Keratinocyte (primary cell): Measurements from ENCODE around the gene NYAP2. TPM values are rescaled to one million over a fixed set of nuclear protein-coding genes. Genes with fewer than 3 reads are reported as not detected.

Source experiments
- DNase-seq: peaks from one replicate; pipeline ENCODE4 v3.0.0-alpha.2; 2011; ENCODE audit warnings: low read depth, missing footprints, low spot score
- FAIRE-seq: peaks from 2 replicates; lab custom pipeline; 2011; peaks lifted over from hg19 to GRCh38; lab: Jason Lieb, UNC
- H2AFZ ChIP-seq: 2 replicates; pipeline ENCODE4 v1.6.0; 2012; ENCODE audit warnings: low read length, control low read depth, inconsistent platforms; ENCODE audit not compliant: control insufficient read depth
- H3K27ac ChIP-seq: 2 replicates; pipeline ENCODE4 v1.5.1; 2011; ENCODE audit warnings: low read length; ENCODE audit not compliant: control insufficient read depth, insufficient read depth
- H3K27me3 ChIP-seq: 3 replicates; pipeline ENCODE4 v1.6.0; 2011; ENCODE audit warnings: low read length; ENCODE audit not compliant: control insufficient read depth, insufficient read depth; ENCODE audit errors: extremely low read depth
- H3K36me3 ChIP-seq, 2 experiments: 2 replicates in 1 of 2; 3 replicates in 1 of 2; pipeline ENCODE4 v1.5.1; 2011; ENCODE audit warnings: low read length in 2 of 2, mild to moderate bottlenecking in 1 of 2; ENCODE audit not compliant: control insufficient read depth in 2 of 2, insufficient read depth in 2 of 2; ENCODE audit errors: extremely low read depth in 1 of 2
- H3K4me1 ChIP-seq: 3 replicates; pipeline ENCODE4 v1.5.1; 2011; ENCODE audit warnings: low read length; ENCODE audit not compliant: control insufficient read depth, insufficient read depth; ENCODE audit errors: extremely low read depth
- H3K4me2 ChIP-seq: 3 replicates; pipeline ENCODE4 v1.6.0; 2011; ENCODE audit warnings: low read depth, low read length; ENCODE audit not compliant: control insufficient read depth, insufficient read depth; ENCODE audit errors: extremely low read depth
- H3K4me3 ChIP-seq, 3 experiments: fragments of 200-600 bp in 1 of 3; sonication (generic) in 1 of 3; 2 replicates in 2 of 3; 3 replicates in 1 of 3; pipeline ENCODE4 v1.5.1; 2011 to 2016; ENCODE audit warnings: low read length in 3 of 3, mild to moderate bottlenecking in 3 of 3, control low read depth in 2 of 3, inconsistent platforms in 1 of 3, low read depth in 1 of 3, mixed read lengths in 1 of 3, mixed run types in 1 of 3, moderate library complexity in 1 of 3; ENCODE audit not compliant: control insufficient read depth in 2 of 3, insufficient read depth in 2 of 3; ENCODE audit errors: extremely low read depth in 1 of 3
- H3K79me2 ChIP-seq: 2 replicates; pipeline ENCODE4 v1.6.0; 2012; ENCODE audit warnings: low read length; ENCODE audit not compliant: control insufficient read depth, insufficient read depth
- H3K9ac ChIP-seq: 3 replicates; pipeline ENCODE4 v1.6.0; 2011; ENCODE audit warnings: low read length; ENCODE audit not compliant: control insufficient read depth, insufficient read depth; ENCODE audit errors: extremely low read depth
- H3K9me1 ChIP-seq: 3 replicates; pipeline ENCODE4 v1.6.0; 2011; ENCODE audit warnings: low read length; ENCODE audit not compliant: control insufficient read depth, insufficient read depth; ENCODE audit errors: extremely low read depth
- H3K9me3 ChIP-seq: 2 replicates; pipeline ENCODE4 v1.5.1; 2012; ENCODE audit warnings: low read depth, low read length; ENCODE audit not compliant: control insufficient read depth
- H4K20me1 ChIP-seq: 3 replicates; pipeline ENCODE4 v1.6.0; 2011; ENCODE audit warnings: low read length; ENCODE audit not compliant: control insufficient read depth, insufficient read depth; ENCODE audit errors: extremely low read depth
- CTCF ChIP-seq, 3 experiments: IDR thresholded peaks in 1 of 3; conservative IDR thresholded peaks in 1 of 3; optimal IDR thresholded peaks in 1 of 3; 2 replicates in 2 of 3; 3 replicates in 1 of 3; pipeline versions ENCODE3 to v1.5.1; 2011; ENCODE audit warnings: low read length in 3 of 3, mild to moderate bottlenecking in 3 of 3, moderate library complexity in 2 of 3, control low read depth in 1 of 3, inconsistent platforms in 1 of 3; ENCODE audit not compliant: insufficient read depth in 2 of 3; ENCODE audit errors: extremely low read depth in 1 of 3
- EZH2 ChIP-seq: IDR thresholded peaks from one replicate; pipeline ENCODE4 v1.6.1; 2012; ENCODE audit warnings: inconsistent platforms, mild to moderate bottlenecking, low read length, moderate library complexity
- dilution Hi-C: fragments of 300-500 bp; cut with MboI; formaldehyde crosslinking; loops from one replicate; pipeline ENCODE4 v1.7.0; 2020; ENCODE audit warnings: low sequenced_read_pairs; ENCODE audit not compliant: extremely low pct_ligation_motif_present
- polyA plus RNA-seq, 5 experiments: library from polyadenylated mRNA; depleted of rRNA in 3 of 5; stranded (reverse) in 3 of 5; stranded (forward) in 1 of 5; unstranded in 1 of 5; fragments of >200 nt; gene quantifications; 1 replicate in 1 of 5; 2 replicates in 3 of 5; 3 replicates in 1 of 5; pipeline versions ENCODE4 v1.2.1 to v1.2.3, GENCODE V29; 2011 to 2012; ENCODE audit warnings: missing spikeins in 2 of 5, low read depth in 1 of 5, low replicate concordance in 1 of 5

NYAP2 gene
- polyA plus RNA-seq, 1 donor (not counting 4 experiments of a cell fraction or from before 2014, with no cell fraction given): not detected

- H3K27me3 ChIP-seq: no peaks in the 10 kb centered on the region
- H2AFZ ChIP-seq: no peak overlapping the region
- H3K36me3 ChIP-seq: no peaks in the 10 kb centered on the region
- H3K9me1 ChIP-seq: no peaks in the 10 kb centered on the region
- H3K4me3 ChIP-seq: no peak overlapping the region
- no peaks in the 10 kb centered on the region for H3K4me1 ChIP-seq
- no peak overlapping the region for H3K9ac ChIP-seq
- no peak overlapping the region for H3K27ac ChIP-seq
- no peak for DNase-seq
- FAIRE-seq: no peak
- H4K20me1 ChIP-seq: no peaks in the 10 kb centered on the region
- dilution Hi-C loops: no loop called here
- no peak for TF ChIP-seq EZH2
- no peak for TF ChIP-seq CTCF (optimal IDR thresholded peaks at IDR 0.05 in 1 of 3, IDR thresholded peaks at IDR 0.05 in 1 of 3, conservative IDR thresholded peaks at IDR 0.05 in 1 of 3; ENCODE audit: extremely low read depth in 1 of 3, insufficient read depth in 2 of 3, low read length in 3 of 3)
- no peaks in the 10 kb centered on the region for H3K9me3 ChIP-seq
- no peaks in the 10 kb centered on the region for H3K79me2 ChIP-seq
- H3K4me2 ChIP-seq: no peak overlapping the region
Observed at GRCh38 chr2:225472161-225472560, 72.7 kb downstream of the NYAP2 start.

GRCh38 chr2:225479386-225479785, 79.9 kb downstream of the NYAP2 start:
- H3K36me3 ChIP-seq: no peaks in the 10 kb centered on the region
- TF ChIP-seq EZH2 (no peak), CTCF (optimal IDR thresholded peaks at IDR 0.05 in 1 of 3, IDR thresholded peaks at IDR 0.05 in 1 of 3, conservative IDR thresholded peaks at IDR 0.05 in 1 of 3; ENCODE audit: extremely low read depth in 1 of 3, insufficient read depth in 2 of 3, low read length in 3 of 3) (no peak)
- H3K9ac ChIP-seq: no peak overlapping the region
- no peaks in the 10 kb centered on the region for H3K27me3 ChIP-seq
- no peak for DNase-seq
- FAIRE-seq: no peak
- H3K4me3 ChIP-seq: no peak overlapping the region
- dilution Hi-C loops: loop anchor here (5.0 kb wide), 1 partner anchor 77 kb away; no protein-coding TSS in a partner anchor
- H3K27ac ChIP-seq: no peak overlapping the region
- no peaks in the 10 kb centered on the region for H3K4me1 ChIP-seq
- no peaks in the 10 kb centered on the region for H4K20me1 ChIP-seq
- H2AFZ ChIP-seq: no peak overlapping the region
- no peak overlapping the region for H3K4me2 ChIP-seq
- H3K9me1 ChIP-seq: no peaks in the 10 kb centered on the region
- H3K9me3 ChIP-seq: no peaks in the 10 kb centered on the region
- H3K79me2 ChIP-seq: no peaks in the 10 kb centered on the region
